Stimulated activated CD4-positive, alpha-beta T cell treated with anti-CD3 and anti-CD28 coated beads, TNF-alpha, amount 100 ng/mL, for 1 hour (primary cell): ENCODE data around the gene KIF16B.

Experiments used
- DNase-seq, 3 donors: peaks; one replicate each; pipeline ENCODE4 v3.0.0-alpha.2; 2020; ENCODE audit warnings: low read depth in 3 of 3, low spot score in 1 of 3

KIF16B gene

DNA sequence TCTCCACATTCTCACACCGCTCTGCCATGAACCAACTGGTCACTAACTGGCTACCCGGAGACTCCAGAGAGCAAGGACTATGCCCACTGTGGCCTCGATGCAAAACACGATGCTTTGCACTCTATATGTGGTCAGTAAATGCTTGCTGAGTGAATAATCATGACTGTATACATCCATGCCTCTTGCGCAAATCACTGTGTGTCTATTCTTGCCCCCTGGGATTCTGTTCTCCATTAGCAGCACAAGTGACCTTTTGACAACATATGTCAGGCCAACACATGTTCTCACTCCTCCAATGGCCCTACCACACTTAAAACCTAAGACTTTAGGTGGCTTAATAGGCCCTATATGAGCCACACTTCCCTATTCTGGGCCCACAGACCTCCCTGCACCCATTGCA, 16.9 kb downstream of the KIF16B start:
- DNase-seq = no peak

DNA sequence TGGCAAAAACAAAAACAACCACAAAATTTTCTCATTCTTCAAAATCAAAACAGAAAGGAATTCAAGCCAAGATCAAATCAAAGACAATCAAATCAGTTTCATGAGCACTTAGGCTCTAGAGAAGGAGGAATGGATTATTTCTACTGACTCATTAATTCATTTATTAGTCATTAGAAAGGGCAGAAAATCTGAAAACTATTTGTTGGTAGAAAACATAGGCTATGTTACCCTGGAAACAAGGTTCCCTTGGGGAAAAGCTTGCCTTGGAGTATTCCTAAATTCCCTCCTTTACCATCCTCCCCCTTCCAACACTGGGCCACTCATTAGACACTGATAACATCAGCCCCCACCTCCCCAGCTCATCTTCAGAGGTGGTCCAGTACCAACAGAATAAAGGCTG, 17.5 kb downstream of the KIF16B start:
- DNase-seq = no peak

GRCh38 chr20:16554766-16555543, 18.3 kb downstream of the KIF16B start:
- DNase-seq = no peak

DNA sequence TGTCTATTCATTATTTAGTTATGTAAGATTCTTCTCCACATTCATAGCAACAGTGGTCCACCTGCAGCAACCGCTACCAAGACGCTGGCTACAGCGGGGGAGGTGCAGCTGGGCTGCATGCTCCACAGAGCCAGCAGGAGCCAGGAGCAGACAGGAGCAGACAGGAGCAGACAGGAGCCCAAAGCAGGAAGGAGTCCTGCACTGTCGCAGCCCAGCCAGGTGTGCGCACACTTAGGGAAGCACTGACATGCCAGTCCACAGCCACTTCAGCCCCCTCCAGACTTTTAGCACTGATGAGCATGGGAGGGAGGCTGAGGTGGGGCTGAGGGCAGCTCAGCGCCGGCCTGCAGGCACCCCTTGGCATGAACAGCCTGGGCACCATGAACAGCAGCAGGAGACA, 19.6 kb downstream of the KIF16B start:
- DNase-seq = no peak

GRCh38 chr20:16553101-16553500, 20.1 kb downstream of the KIF16B start:
- no peak for DNase-seq

GRCh38 chr20:16552015-16552414, 21.2 kb downstream of the KIF16B start:
- no peak for DNase-seq

DNA sequence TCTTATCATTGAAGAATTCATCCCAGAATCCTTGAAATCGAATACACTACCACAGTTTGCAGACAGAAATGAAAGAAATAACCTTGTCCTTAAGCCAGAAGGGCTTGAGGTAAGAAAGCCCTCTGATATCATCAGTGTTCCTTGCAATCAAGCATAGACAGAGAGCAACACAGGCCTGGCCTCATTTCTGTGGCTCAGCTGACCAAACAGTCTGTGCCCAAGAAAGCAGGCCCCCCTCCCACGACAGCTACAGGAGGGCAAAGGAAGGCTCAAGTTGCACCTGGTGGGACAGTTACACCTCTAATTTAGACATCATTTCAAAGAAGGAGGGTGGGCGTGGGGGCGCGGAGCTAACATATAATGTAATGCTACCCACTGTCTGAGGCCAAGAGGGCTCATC, 21.6 kb downstream of the KIF16B start:
- no peak for DNase-seq

DNA sequence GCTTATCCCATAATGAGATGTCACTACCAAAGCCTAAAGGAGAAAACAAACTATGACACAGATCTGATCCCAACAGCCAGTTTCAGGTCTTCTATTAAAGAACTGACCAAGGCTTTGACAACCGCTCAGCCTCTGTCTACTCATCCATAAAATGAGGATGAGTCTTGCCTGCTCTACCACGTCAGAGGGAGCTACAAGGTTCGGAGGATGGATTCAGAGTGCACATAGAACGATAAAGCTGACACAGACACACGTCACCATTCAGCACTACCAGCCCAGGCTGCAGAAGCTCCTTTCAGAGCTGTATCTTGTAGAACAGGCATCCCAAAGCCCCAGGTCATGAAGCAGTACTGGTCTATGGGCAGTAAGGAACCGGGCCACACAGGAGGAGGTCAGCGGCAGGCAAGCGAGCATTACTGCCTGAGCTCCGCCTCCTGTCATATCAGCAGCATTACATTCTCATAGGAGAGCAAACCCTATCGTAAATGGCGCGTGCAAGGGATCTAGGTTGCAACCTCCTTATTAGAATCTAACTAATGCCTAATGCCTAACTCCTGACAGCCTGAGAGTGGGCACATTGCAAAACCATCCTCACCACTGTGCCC, 25.1 kb downstream of the KIF16B start:
- DNase-seq = no peak

- no peak for DNase-seq
These were observed 28.3 kb downstream of the KIF16B start for GRCh38 chr20:16544949-16545348.

DNA sequence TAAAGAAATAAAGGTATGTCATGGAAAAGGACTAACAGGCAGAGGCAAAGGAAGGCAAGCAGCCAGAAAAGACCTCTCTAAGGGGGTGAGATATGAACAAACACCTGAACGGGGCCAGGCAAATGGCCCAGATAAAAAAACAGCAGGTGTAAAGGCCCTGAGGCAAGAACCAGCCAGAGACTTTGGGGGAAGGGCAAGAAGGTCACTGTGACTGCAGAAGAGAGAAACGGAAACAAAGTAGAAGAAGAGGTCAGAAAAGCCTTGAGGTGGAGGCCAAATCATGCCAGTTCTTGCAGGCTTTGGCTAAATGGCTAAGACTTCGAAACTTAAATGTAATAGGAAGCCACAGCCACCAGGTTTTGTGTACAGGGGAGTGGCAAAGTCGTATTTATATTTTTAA, 30.8 kb downstream of the KIF16B start:
- no peak for DNase-seq

DNA sequence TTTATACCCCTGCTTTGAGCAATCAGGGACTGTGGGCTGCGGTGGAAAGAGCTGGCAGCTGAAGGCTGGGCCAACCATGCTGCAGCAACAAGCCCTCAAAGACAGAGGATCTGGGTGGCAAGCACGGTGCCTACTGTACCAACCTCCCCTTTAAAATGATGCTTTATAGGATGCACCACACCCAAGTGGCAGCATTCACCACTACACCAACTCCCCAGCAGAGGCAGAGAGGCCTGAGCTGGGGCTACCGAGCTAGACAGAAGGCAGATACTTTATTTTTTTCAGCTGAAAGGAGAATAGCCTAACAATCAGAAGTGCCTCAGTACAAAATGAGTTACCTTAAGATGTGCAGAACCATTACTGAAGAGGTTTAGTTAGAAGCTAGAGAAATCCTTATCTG, 31.4 kb downstream of the KIF16B start:
- DNase-seq = no peak

DNA sequence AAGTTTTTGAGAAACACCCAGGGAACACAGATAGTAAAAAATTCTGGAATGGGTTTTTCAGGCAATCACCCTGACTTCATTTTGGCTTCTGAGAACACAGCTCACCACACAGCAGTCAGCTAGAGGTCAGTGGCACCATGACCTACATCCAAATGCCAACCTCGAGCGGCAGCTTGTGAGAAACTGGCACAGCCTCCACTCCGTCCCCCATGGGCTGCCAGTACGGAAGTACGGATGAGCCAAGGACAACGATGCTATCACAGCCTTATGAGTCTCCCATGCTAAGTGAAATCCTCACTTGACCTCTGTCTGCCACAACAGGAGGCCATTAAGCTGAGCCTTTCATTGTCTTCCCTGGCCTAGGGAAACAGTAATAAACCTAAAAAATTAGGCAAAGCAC, 32.0 kb downstream of the KIF16B start:
- DNase-seq = no peak

GRCh38 chr20:16539280-16540021, 33.8 kb downstream of the KIF16B start:
- no peak for DNase-seq

GRCh38 chr20:16538779-16539178, 34.5 kb downstream of the KIF16B start:
- DNase-seq = no peak

- DNase-seq = no peak
These were observed 35.3 kb downstream of the KIF16B start for GRCh38 chr20:16537918-16538317.

DNA sequence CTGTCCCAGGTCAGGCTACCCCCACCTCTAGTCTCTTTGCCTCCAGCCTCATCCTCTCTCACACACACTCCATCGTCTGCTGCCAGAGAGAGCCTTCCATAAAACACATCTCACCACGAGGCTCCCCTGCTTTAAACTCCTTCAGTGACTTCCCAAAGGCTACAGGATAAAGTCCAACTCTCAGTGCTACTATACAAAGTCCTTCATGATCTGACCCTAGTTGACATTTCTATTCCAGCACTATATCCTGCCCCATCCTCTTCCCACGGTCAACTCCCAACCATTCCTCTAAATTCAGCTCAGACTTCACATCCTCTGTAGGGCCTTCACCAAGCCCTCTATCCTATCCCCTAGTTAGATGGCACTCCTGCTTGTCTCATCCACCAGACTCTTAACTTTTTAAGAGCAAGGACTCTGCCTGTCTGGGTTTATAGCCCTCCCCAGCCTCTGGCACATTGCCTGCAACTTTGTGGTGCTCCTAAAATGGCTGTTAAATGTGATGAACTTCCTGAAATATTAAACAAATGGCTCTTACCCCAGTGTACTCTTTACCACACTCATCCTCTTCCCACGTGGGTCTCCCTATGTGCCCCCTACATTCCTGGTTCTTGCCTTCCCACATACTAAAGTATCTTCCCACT, 36.1 kb downstream of the KIF16B start:
- DNase-seq = no peak

- no peak for DNase-seq
These were observed 38.0 kb downstream of the KIF16B start for GRCh38 chr20:16535277-16535676.

GRCh38 chr20:16533502-16533901, 39.7 kb downstream of the KIF16B start:
- no peak for DNase-seq

DNA sequence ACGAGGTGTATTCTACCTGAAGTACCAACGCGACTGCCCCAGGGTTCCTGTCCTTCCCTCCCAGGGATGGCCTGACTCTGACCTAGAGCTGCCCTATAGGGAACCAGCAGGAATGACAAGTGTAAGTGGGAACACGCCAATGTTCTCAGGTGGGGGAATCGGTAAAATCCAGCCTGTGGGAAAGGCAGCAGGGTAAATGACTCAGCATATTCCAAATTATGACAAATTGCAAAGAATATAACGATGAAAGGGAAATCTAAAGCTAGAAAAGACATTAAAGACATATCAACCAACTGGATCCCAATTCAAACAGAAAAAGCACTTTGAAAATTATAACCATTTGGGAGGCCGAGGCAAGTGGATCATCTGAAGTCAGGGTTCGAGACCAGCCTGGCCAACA, 41.8 kb downstream of the KIF16B start:
- no peak for DNase-seq

DNA sequence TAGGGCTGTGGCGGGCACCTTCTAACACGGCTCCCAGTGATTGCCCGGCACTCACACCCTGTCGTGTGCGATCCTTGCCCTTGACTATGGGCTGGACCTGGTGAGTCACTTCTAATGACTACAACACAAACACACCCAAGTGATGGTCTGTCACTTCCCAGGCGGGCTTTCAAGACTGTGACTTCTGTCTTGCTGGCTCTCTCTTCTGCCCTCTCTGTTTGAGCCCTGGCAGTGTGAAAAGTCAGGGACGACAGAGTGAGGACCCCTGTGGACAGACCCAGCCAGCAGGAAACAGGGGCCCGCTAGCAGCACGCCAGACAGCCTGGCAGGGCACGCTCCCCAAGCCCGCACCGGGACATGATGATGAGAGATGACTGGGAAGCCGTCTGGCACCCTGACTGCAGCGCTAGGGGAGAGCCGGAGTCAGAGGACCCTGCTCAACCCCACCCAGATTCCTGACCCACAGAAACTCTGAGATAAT, 43.0 kb downstream of the KIF16B start:
- no peak for DNase-seq

GRCh38 chr20:16528078-16528477, 45.2 kb downstream of the KIF16B start:
- DNase-seq = no peak

GRCh38 chr20:16527438-16527837, 45.8 kb downstream of the KIF16B start:
- no peak for DNase-seq
